HEK293T (cell line): ENCODE data around the gene GSPT1.

Experiments
- CTCF ChIA-PET: fragments of 350-600 bp; formaldehyde crosslinking; extraction: SDS; loops from one replicate; lab custom pipeline; 2021; ENCODE audit warnings: antibody characterized with exemption, inconsistent platforms; lab: Yijun Ruan, JAX
- POLR2A ChIA-PET: fragments of 350-600 bp; formaldehyde crosslinking; extraction: SDS; loops from one replicate; lab custom pipeline; 2020; ENCODE audit warnings: antibody characterized with exemption, inconsistent platforms; lab: Yijun Ruan, JAX
- DNase-seq: peaks from one replicate; pipeline ENCODE4 v3.0.0; 2012; ENCODE audit warnings: mixed read lengths; ENCODE audit errors: extremely low spot score
- ARNT ChIP-seq: fragments of 450-650 bp; IDR thresholded peaks from 2 replicates; pipeline ENCODE4 v1.6.1; 2017; ENCODE audit warnings: mild to moderate bottlenecking
- BHLHE40 ChIP-seq: fragments of 450-650 bp; IDR thresholded peaks from 2 replicates; pipeline ENCODE4 v1.6.1; 2016; ENCODE audit warnings: mild to moderate bottlenecking, moderate library complexity, borderline replicate concordance
- CTBP1 ChIP-seq: fragments of 450-650 bp; IDR thresholded peaks from 2 replicates; pipeline ENCODE4 v1.6.1; 2016; ENCODE audit warnings: borderline replicate concordance
- ELF4 ChIP-seq: fragments of 450-650 bp; IDR thresholded peaks from 2 replicates; pipeline ENCODE4 v1.6.1; 2017; ENCODE audit warnings: antibody characterized with exemption
- FOXA1 ChIP-seq: fragments of 450-650 bp; IDR thresholded peaks from 2 replicates; pipeline ENCODE4 v1.6.1; 2016; ENCODE audit warnings: mild to moderate bottlenecking
- FOXK2 ChIP-seq: fragments of 450-650 bp; IDR thresholded peaks from 2 replicates; pipeline ENCODE4 v1.6.1; 2016; ENCODE audit warnings: mild to moderate bottlenecking
- FOXM1 ChIP-seq: fragments of 450-650 bp; IDR thresholded peaks from 2 replicates; pipeline ENCODE4 v1.6.1; 2017; ENCODE audit warnings: mild to moderate bottlenecking, borderline replicate concordance
- HDGF ChIP-seq: fragments of 450-650 bp; IDR thresholded peaks from 2 replicates; pipeline ENCODE4 v1.6.1; 2017; ENCODE audit warnings: antibody characterized with exemption, borderline replicate concordance
- L3MBTL2 ChIP-seq: fragments of 450-650 bp; conservative IDR thresholded peaks from 2 replicates; pipeline ENCODE4 v1.6.1; 2016; ENCODE audit warnings: mild to moderate bottlenecking
- LEF1 ChIP-seq: fragments of 450-650 bp; IDR thresholded peaks from 2 replicates; pipeline ENCODE4 v1.6.1; 2017; ENCODE audit warnings: mild to moderate bottlenecking, borderline replicate concordance
- NFRKB ChIP-seq: fragments of 450-650 bp; IDR thresholded peaks from 2 replicates; pipeline ENCODE4 v1.6.1; 2016; ENCODE audit warnings: mild to moderate bottlenecking, moderate library complexity
- SP1 ChIP-seq: fragments of 450-650 bp; IDR thresholded peaks from 2 replicates; pipeline ENCODE4 v1.6.1; 2017
- SUZ12 ChIP-seq: fragments of 450-650 bp; IDR thresholded peaks from 2 replicates; pipeline ENCODE4 v1.6.1; 2016; ENCODE audit warnings: mild to moderate bottlenecking
- TARDBP ChIP-seq: fragments of 450-650 bp; IDR thresholded peaks from 2 replicates; pipeline ENCODE4 v1.6.1; 2016
- ZNF384 ChIP-seq: fragments of 450-650 bp; IDR thresholded peaks from 2 replicates; pipeline ENCODE4 v1.6.1; 2016
- TF ChIP-seq, protein P1 (sequence below): fragments of 450-650 bp; IDR thresholded peaks from 2 replicates; pipeline ENCODE4 v1.6.1; 2016

GSPT1 gene

DNA sequence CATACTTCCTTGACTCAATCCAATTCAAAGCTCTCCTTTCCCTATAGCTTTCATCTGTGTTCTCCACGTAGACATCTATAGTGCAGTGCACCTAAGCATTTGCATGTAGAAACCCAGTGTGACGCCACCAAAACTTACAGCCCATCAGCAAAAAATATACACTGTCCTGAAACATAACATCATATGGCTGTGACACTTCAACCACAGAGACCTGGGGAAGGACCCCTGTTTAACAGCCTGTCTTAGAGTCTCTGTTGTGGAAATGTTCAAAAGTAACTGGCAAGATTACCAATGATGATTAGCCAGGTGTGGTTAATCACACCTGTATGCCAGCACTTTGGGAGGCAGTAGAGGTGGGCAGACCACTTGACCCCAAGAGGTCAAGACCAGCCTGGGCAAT lies 22.2 kb downstream of the GSPT1 start:
- CTCF ChIA-PET: no interaction called here
- no peak for DNase-seq
- TF ChIP-seq ELF4 (no peak), TARDBP (no peak)

DNA sequence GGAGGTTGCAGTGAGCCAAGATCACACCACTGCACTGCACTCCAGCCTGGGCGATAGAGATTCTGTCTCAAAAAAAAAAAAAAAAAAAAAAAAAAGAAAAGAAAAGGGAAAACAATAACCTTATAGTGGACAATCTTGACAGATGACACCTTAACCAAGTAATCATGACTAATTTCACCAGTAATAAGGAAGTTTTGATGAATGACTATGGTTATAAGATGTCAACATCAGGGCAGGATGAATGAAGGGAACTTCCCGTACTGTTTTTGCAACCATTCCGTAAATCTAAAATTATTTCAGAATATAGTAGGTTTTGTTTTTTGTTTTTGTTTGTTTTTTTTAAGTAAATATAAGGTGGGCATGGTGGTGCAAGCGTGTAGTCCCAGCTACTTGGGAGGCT lies 23.0 kb downstream of the GSPT1 start:
- ChIA-PET CTCF (no interaction called here), POLR2A (no interaction called here)
- TF ChIP-seq FOXM1: no peak
- no peak for TF ChIP-seq ELF4
- TF ChIP-seq ARNT: no peak
- TF ChIP-seq HDGF: no peak
- TF ChIP-seq SP1: no peak
- TF ChIP-seq L3MBTL2: no peak
- no peak for DNase-seq

More for the DNA sequence above, 22.2 kb downstream of the GSPT1 start:
- POLR2A ChIA-PET: no interaction called here

DNA sequence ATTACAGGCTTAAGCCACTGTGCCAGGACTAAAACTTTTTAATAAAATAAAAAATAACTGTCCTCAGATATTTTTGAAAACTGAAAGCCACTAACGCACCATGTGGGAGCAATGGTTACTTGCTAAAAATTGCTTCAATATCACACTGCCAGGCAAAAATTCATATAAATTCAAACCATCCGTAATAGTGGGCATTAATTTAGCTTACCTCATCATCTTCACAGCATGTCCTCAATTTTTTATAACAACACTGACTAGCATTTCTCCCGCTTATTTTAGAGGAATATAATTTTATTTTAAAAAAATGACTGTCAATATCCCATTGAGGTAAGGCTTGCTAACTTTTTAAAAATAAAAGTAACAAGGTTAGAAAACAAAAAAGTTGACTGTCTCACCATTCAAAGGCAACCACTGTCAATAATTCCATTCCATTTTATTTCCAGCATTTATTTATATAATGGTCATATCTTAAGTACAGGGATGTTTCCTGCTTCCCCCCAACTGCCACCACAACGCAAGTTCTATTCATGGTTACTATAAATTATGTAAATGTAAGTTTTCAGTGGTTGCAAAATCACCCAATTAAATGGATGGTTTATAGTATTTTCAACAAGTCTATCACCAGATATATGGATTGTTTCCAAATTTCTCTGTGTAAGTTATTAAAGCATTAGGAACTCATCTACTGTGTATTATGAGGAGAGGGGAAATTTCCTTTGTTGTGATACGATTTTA lies 25.4 kb downstream of the GSPT1 start:
- TF ChIP-seq L3MBTL2 (no peak), SP1 (no peak), FOXA1 (no peak), NFRKB (no peak)
- ChIA-PET CTCF (no interaction called here), POLR2A (no interaction called here)
- no peak for DNase-seq

DNA sequence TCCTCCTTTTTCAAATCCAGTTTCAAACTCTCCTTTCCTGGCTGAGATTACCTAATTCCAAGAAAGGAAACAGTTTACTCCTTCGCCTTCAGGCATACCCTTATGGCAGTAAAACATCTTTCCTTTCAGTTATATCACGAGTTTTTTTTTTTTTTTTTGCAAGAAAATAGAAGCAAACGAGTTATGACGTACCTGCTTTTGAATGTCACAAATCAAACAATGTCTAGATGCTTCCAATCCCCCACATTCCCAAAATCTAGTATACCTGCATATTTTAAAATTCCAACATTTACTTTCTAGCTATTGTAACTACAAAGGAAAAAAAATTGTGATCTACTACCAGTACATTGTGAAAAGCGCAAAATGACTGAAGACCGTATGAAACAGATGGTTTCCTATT lies 28.9 kb downstream of the GSPT1 start:
- ChIA-PET POLR2A (no interaction called here), CTCF (no interaction called here)
- no peak for TF ChIP-seq FOXK2
- no peak for TF ChIP-seq CTBP1
- TF ChIP-seq, protein P1, sequence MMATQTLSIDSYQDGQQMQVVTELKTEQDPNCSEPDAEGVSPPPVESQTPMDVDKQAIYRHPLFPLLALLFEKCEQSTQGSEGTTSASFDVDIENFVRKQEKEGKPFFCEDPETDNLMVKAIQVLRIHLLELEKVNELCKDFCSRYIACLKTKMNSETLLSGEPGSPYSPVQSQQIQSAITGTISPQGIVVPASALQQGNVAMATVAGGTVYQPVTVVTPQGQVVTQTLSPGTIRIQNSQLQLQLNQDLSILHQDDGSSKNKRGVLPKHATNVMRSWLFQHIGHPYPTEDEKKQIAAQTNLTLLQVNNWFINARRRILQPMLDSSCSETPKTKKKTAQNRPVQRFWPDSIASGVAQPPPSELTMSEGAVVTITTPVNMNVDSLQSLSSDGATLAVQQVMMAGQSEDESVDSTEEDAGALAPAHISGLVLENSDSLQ: no peak
- TF ChIP-seq FOXA1: no peak
- no peak for TF ChIP-seq HDGF
- TF ChIP-seq ARNT: no peak
- no peak for TF ChIP-seq ELF4
- no peak for TF ChIP-seq SUZ12
- TF ChIP-seq NFRKB: no peak
- TF ChIP-seq SP1: no peak
- TF ChIP-seq BHLHE40: no peak
- no peak for DNase-seq

DNA sequence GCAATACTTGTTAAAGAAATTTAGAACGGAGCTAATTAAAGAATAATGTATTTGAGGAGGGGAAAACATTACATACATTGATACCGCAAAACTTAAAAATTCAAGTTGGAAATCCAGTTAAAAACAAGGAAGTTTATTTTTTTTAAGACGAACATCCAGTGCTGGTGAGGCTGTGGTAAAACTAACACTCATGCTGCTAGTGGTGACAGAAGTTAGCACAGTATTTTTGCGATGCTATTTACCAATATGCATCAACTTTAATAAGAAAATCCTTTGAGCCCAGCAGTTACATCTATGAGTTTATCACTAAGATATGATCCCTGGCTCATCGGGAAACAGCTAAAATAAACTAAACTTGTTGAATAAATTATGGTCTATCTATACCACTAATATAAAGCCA lies 31.7 kb downstream of the GSPT1 start:
- POLR2A ChIA-PET: no interaction called here
- CTCF ChIA-PET: no interaction called here
- no peak for TF ChIP-seq FOXA1
- TF ChIP-seq, protein P1: no peak
- TF ChIP-seq HDGF: no peak
- no peak for TF ChIP-seq NFRKB
- no peak for TF ChIP-seq TARDBP
- no peak for TF ChIP-seq BHLHE40
- TF ChIP-seq CTBP1: no peak
- TF ChIP-seq LEF1: no peak
- TF ChIP-seq FOXM1: no peak
- TF ChIP-seq ARNT: no peak
- no peak for TF ChIP-seq ZNF384
- no peak for TF ChIP-seq L3MBTL2
- no peak for TF ChIP-seq FOXK2
- no peak for TF ChIP-seq SUZ12
- no peak for TF ChIP-seq ELF4
- no peak for TF ChIP-seq SP1
- DNase-seq: no peak

DNA sequence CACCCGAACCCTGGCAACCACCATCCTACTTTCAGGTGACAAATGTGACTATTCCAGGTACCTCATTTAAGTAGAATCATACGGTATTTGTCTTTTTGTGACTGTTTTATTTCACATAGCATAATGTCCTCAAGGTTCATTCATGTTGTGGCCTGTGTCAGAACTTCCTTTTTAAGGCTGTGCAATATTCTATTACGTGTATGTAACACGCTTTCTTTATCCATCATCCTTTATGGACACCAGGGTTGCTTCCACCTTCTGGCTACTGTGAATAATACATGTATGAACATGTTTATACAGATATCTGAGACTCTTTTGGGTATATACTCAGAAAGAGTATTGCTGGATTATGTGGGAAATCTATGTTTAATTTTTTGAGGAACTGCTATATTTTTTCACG lies 35.7 kb downstream of the GSPT1 start:
- ChIA-PET POLR2A (no interaction called here), CTCF (no interaction called here)
- no peak for TF ChIP-seq CTBP1
- TF ChIP-seq TARDBP: no peak
- TF ChIP-seq, protein P1: no peak
- no peak for TF ChIP-seq ELF4
- no peak for TF ChIP-seq HDGF
- no peak for TF ChIP-seq ZNF384
- no peak for TF ChIP-seq SP1
- no peak for DNase-seq

DNA sequence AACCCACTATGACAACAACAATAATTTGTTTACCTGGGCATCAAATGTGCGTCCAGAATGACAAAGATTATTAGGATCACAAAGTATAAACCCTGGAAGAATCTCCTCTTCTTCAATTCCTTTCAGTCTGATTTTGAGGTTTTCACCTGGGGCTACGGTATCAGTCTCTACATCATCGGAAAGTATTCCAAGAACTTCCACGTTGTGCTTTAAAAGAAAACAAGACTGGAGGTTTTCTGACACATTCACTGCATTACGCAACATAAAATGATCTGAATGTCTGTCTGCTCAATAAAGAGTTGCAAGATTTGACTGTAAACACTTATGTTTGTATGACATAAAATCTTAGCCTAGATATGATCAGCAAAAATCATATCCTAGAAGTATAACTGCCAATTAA lies 38.4 kb downstream of the GSPT1 start:
- ChIA-PET CTCF (no interaction called here), POLR2A (no interaction called here)
- TF ChIP-seq ZNF384: no peak
- no peak for TF ChIP-seq TARDBP
- no peak for TF ChIP-seq CTBP1
- no peak for TF ChIP-seq SUZ12
- no peak for TF ChIP-seq LEF1
- no peak for TF ChIP-seq L3MBTL2
- no peak for TF ChIP-seq SP1
- TF ChIP-seq ARNT: no peak
- no peak for TF ChIP-seq FOXK2
- TF ChIP-seq FOXA1: no peak
- no peak for TF ChIP-seq NFRKB
- TF ChIP-seq FOXM1: no peak
- no peak for TF ChIP-seq ELF4
- TF ChIP-seq BHLHE40: no peak
- no peak for TF ChIP-seq HDGF
- TF ChIP-seq, protein P1: no peak
- no peak for DNase-seq
